HG03064 (cell line): ENCODE data around the gene UNC45A.
"Not testable (repeated sequence)": the region's sequence is repeated elsewhere in the genome, so short reads cannot be mapped to it uniquely, and the experiment has no call there.

Source experiments
- ATAC-seq: cut with Tn5 transposase; IDR thresholded peaks from one replicate; pipeline ENCODE4 v1.9.1; 2021; ENCODE audit warnings: low read depth; ENCODE audit not compliant: unreplicated experiment

The UNC45A gene

GRCh38 chr15:90917569-90917968, 17.5 kb upstream of the UNC45A start:
- no peak for ATAC-seq

GRCh38 chr15:90918034-90918788, 16.9 kb upstream of the UNC45A start:
- no peak for ATAC-seq

GRCh38 chr15:90918835-90919234, 16.2 kb upstream of the UNC45A start:
- ATAC-seq: no peak

- ATAC-seq: no peak
Measured at GRCh38 chr15:90921887-90922286, 13.2 kb upstream of the UNC45A start.

- peak; percentile 84 for ATAC-seq
Measured at GRCh38 chr15:90922712-90923322, 12.3 kb upstream of the UNC45A start.

GRCh38 chr15:90924375-90924774, 10.7 kb upstream of the UNC45A start:
- ATAC-seq: peak; percentile 38

GRCh38 chr15:90926766-90927165, 8.3 kb upstream of the UNC45A start:
- not testable (repeated sequence) for ATAC-seq

- not testable (repeated sequence) for ATAC-seq
Measured at GRCh38 chr15:90928106-90928505, 7.0 kb upstream of the UNC45A start.

- no peak for ATAC-seq
Measured at GRCh38 chr15:90929246-90930019, 5.7 kb upstream of the UNC45A start.

- no peak for ATAC-seq
Measured at GRCh38 chr15:90930861-90931574, 4.1 kb upstream of the UNC45A start.

GRCh38 chr15:90931575-90931827, 3.6 kb upstream of the UNC45A start:
- ATAC-seq: no peak

- ATAC-seq: peak; percentile 52
Measured at GRCh38 chr15:90931828-90932659, 3.0 kb upstream of the UNC45A start, which contains the start of gene HDDC3. Gene HDDC3 (minus strand): TSS chr15:90932549. CDS start chr15:90932540, 9 bp downstream.

- no peak for ATAC-seq
Measured at GRCh38 chr15:90932660-90932991, 2.5 kb upstream of the UNC45A start.

GRCh38 chr15:90933301-90933700, 1.8 kb upstream of the UNC45A start:
- no peak for ATAC-seq

- ATAC-seq: peak; percentile 26
Measured at GRCh38 chr15:90934256-90934948, 683 bp upstream of the UNC45A start.

- ATAC-seq: no peak
Measured at GRCh38 chr15:90936823-90937222, 1.7 kb downstream of the UNC45A start.

- ATAC-seq: no peak
Measured at GRCh38 chr15:90938261-90938660, 3.2 kb downstream of the UNC45A start.

- ATAC-seq: no peak
Measured at GRCh38 chr15:90939756-90940155, 4.7 kb downstream of the UNC45A start.

GRCh38 chr15:90941038-90941437, 6.0 kb downstream of the UNC45A start:
- ATAC-seq: no peak
